HEK293 (cell line): ENCODE data around the gene MRGPRG.
A peak's percentile ranks its signal among the peaks of the same experiment; 100 is the strongest.

Experiments used
- CTCF ChIA-PET: fragments of 350-600 bp; formaldehyde crosslinking; extraction: SDS; loops from one replicate; lab custom pipeline; 2021; ENCODE audit warnings: antibody characterized with exemption; lab: Yijun Ruan, JAX
- POLR2A ChIA-PET: fragments of 300-600 bp; formaldehyde crosslinking; extraction: SDS; loops from one replicate; lab custom pipeline; 2020; ENCODE audit warnings: antibody characterized with exemption, inconsistent platforms; lab: Yijun Ruan, JAX
- H3K27ac ChIP-seq: fragments of 200-500 bp; sonication (Bioruptor generic); 2 replicates; pipeline ENCODE4 v1.5.1; 2014; ENCODE audit warnings: low read depth, low read length, control low read depth, inconsistent platforms; ENCODE audit errors: extremely low read depth
- H3K36me3 ChIP-seq, 2 experiments: fragments of 200-500 bp in 1 of 2; sonication (Bioruptor generic) in 1 of 2; 1 replicate in 1 of 2; 2 replicates in 1 of 2; pipeline ENCODE4 v1.5.1; 2014 to 2017; ENCODE audit warnings: inconsistent platforms in 2 of 2, low read length in 2 of 2; ENCODE audit not compliant: control insufficient read depth in 2 of 2, insufficient read depth in 1 of 2
- H3K4me1 ChIP-seq: fragments of 200-500 bp; sonication (Bioruptor generic); 2 replicates; pipeline ENCODE4 v1.5.1; 2014; ENCODE audit warnings: mild to moderate bottlenecking, low read length, inconsistent platforms; ENCODE audit not compliant: control insufficient read depth, insufficient read depth
- H3K4me3 ChIP-seq: 2 replicates; pipeline ENCODE4 v1.5.1; 2011; ENCODE audit warnings: low read depth, mild to moderate bottlenecking, control low read depth, low read length, moderate library complexity
- H3K9me3 ChIP-seq: fragments of 200-500 bp; sonication (Bioruptor generic); 2 replicates; pipeline ENCODE4 v1.5.1; 2014; ENCODE audit warnings: low read depth, low read length, inconsistent platforms; ENCODE audit not compliant: control insufficient read depth, insufficient read depth
- PRDM10 ChIP-seq: fragments of 450-650 bp; formaldehyde crosslinking; IDR thresholded peaks from 2 replicates; pipeline ENCODE4 v1.5.1; 2016; ENCODE audit warnings: missing biosample characterization, missing genetic modification characterization
- SALL2 ChIP-seq: fragments of 450-650 bp; formaldehyde crosslinking; IDR thresholded peaks from 2 replicates; pipeline ENCODE4 v1.5.0; 2017; ENCODE audit warnings: missing biosample characterization, mild to moderate bottlenecking, missing genetic modification characterization, borderline replicate concordance
- ZBTB11 ChIP-seq: fragments of 450-650 bp; formaldehyde crosslinking; conservative IDR thresholded peaks from 2 replicates; pipeline ENCODE4 v1.5.1; 2016; ENCODE audit warnings: low read depth, missing biosample characterization, missing genetic modification characterization
- ZBTB17 ChIP-seq: fragments of 450-650 bp; formaldehyde crosslinking; IDR thresholded peaks from 2 replicates; pipeline ENCODE4 v1.5.1; 2016; ENCODE audit warnings: missing biosample characterization, missing genetic modification characterization
- ZNF16 ChIP-seq: fragments of 450-650 bp; formaldehyde crosslinking; IDR thresholded peaks from 2 replicates; pipeline ENCODE4 v1.5.1; 2016; ENCODE audit warnings: low read depth, missing biosample characterization, missing genetic modification characterization
- ZNF169 ChIP-seq: fragments of 450-650 bp; formaldehyde crosslinking; IDR thresholded peaks from 2 replicates; pipeline ENCODE4 v1.5.1; 2016; ENCODE audit warnings: missing biosample characterization, missing genetic modification characterization
- ZNF221 ChIP-seq: fragments of 450-650 bp; formaldehyde crosslinking; IDR thresholded peaks from 2 replicates; pipeline ENCODE4 v1.5.1; 2017; ENCODE audit warnings: missing biosample characterization, missing genetic modification characterization, borderline replicate concordance
- ZNF24 ChIP-seq: fragments of 450-650 bp; formaldehyde crosslinking; IDR thresholded peaks from 2 replicates; pipeline ENCODE4 v1.5.1; 2016; ENCODE audit warnings: missing biosample characterization, missing genetic modification characterization
- ZNF555 ChIP-seq: fragments of 450-650 bp; formaldehyde crosslinking; conservative IDR thresholded peaks from 2 replicates; pipeline ENCODE4 v1.5.1; 2017; ENCODE audit warnings: missing biosample characterization, mild to moderate bottlenecking, missing genetic modification characterization, inconsistent platforms
- ZNF623 ChIP-seq: fragments of 450-650 bp; formaldehyde crosslinking; IDR thresholded peaks from 2 replicates; pipeline ENCODE4 v1.5.1; 2016; ENCODE audit warnings: missing biosample characterization, missing genetic modification characterization

The MRGPRG gene

GRCh38 chr11:3182462-3182852 is 36.2 kb downstream of the MRGPRG start:
- no peaks in the 10 kb centered on the region for H3K4me1 ChIP-seq
- CTCF ChIA-PET = interaction anchor here (0.6 to 1.0 kb wide), 3 partner anchors 13 to 253 kb away, joined by 3 to 5 read pairs (median 4); partner anchors contain the start of gene PHLDA2
- H3K27ac ChIP-seq = no peak overlapping the region
- H3K4me3 ChIP-seq = no peak overlapping the region
- H3K9me3 ChIP-seq = no peaks in the 10 kb centered on the region
- TF ChIP-seq PRDM10 (tag by site-specific recombination) = no peak
- no peaks in the 10 kb centered on the region for H3K36me3 ChIP-seq
- POLR2A ChIA-PET = no interaction called here

- Histone ChIP-seq H3K4me1 (no peaks in the 10 kb centered on the region), H3K36me3 (no peaks in the 10 kb centered on the region), H3K4me3 (no peak overlapping the region), H3K27ac (no peak overlapping the region), H3K9me3 (no peaks in the 10 kb centered on the region)
- TF ChIP-seq ZNF221 (no peak), ZBTB17 (tag by site-specific recombination) (peak; percentile 81)
- ChIA-PET CTCF (interaction anchor here (1.0 kb wide), 1 partner anchor 13 kb away, joined by 5 read pairs; no protein-coding TSS in a partner anchor), POLR2A (no interaction called here)
Measured at GRCh38 chr11:3181725-3182461, 36.7 kb downstream of the MRGPRG start.

- Histone ChIP-seq H3K36me3 (no peaks in the 10 kb centered on the region), H3K4me3 (no peak overlapping the region), H3K4me1 (no peaks in the 10 kb centered on the region), H3K27ac (no peak overlapping the region), H3K9me3 (no peaks in the 10 kb centered on the region)
- TF ChIP-seq ZNF555 (tag by site-specific recombination) (no peak), SALL2 (no peak)
- ChIA-PET CTCF (no interaction called here), POLR2A (no interaction called here)
Measured at GRCh38 chr11:3180869-3181268, 37.7 kb downstream of the MRGPRG start.

GRCh38 chr11:3178349-3178748 is 40.3 kb downstream of the MRGPRG start:
- Histone ChIP-seq H3K27ac (no peak overlapping the region), H3K4me3 (no peak overlapping the region), H3K36me3 (no peaks in the 10 kb centered on the region), H3K4me1 (no peaks in the 10 kb centered on the region), H3K9me3 (no peaks in the 10 kb centered on the region)
- ChIA-PET POLR2A (no interaction called here), CTCF (no interaction called here)
- no peak for TF ChIP-seq ZNF16 (tag by site-specific recombination)

GRCh38 chr11:3177931-3178330 is 40.7 kb downstream of the MRGPRG start:
- POLR2A ChIA-PET = no interaction called here
- H3K4me3 ChIP-seq = no peak overlapping the region
- TF ChIP-seq ZBTB11 (tag by site-specific recombination) (no peak), ZNF169 (tag by site-specific recombination) (no peak), ZNF623 (no peak), ZNF24 (tag by site-specific recombination) (no peak)
- no peak overlapping the region for H3K27ac ChIP-seq
- no peaks in the 10 kb centered on the region for H3K4me1 ChIP-seq
- CTCF ChIA-PET = no interaction called here
- H3K36me3 ChIP-seq = no peaks in the 10 kb centered on the region
- H3K9me3 ChIP-seq = no peaks in the 10 kb centered on the region
